T1000 (cell line): ENCODE data around the gene THOP1.

ENCODE experiments used
- DNase-seq: peaks from one replicate; lab custom pipeline; 2025; ENCODE audit warnings: mixed read lengths; lab: John Stamatoyannopoulos, UW

THOP1 gene

DNA sequence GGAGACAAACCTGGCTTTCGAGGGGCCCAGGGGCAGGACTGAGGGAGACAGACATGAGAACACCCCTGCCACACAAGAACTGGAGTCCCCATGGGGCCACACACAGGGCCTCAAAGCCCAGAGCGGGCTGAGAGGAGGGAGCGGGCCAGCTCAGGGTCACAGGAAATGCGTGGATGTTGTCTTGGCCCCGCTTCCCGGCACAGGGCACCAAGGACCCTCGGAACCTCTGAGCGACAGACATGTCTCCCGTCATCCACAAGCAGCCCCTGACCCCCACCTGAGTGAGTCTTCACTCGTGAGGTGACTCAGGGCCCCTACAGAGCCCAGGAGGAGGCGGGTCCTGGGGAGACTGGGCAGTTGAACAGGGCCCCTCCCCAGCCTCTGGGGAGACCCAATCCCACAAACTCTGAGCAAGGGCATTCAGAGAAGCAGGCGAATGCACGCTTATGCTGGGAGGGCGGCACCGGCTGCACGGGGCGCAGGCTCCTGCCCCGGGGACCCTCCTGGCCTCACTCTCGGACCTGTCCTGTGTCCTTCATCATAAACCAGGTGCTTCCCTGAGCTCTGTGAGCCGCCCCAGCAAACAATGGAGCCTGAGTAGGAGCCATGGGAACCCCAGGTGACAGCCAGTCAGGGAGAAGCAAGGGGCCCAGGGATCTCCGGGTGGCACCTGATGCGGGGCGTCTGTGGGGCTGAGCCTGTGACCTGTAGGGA, 22.4 kb upstream of the THOP1 start:
- no peak for DNase-seq

DNA sequence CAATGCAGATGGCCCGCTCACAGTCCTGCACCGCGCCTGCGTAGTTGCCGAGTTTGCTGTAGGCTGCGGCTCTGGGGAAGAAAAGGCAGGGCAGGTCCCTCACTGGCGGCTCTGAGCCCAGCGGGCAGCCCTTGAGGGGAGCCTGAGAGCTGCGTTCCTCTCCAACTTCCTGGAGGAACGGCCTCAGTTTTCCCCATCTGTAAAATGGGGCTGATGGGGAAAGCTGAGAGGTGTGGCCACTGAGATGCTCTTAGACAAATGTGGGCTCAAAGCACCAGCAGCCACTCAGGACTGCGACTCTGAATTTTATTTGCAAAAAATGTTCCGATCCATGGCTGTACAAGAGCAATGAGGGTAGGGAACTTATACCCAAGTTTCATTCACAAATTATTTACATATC, 21.6 kb upstream of the THOP1 start:
- no peak for DNase-seq

- no peak for DNase-seq
These were observed 20.4 kb upstream of the THOP1 start for GRCh38 chr19:2764945-2765344.

DNA sequence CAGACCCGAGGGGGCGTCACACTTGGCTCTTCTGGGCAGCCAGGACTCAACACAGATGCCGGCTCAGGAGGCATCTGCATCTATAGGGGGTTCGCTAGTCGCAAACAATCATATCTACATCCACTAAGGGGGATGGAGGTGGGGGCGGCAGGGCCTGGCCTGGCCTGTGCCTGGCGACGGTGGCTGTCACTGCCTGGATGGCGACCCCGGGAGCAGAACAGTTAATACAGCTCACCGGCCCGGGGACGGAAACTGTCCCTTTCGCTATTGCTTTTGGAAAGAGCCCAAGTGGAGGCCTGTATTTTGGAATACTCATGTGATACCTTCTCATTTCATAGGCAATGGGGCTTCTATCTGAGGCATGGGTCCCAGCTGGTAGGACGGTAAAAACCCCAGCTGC, 19.9 kb upstream of the THOP1 start:
- DNase-seq = no peak

- DNase-seq = no peak
These were observed 18.5 kb upstream of the THOP1 start for GRCh38 chr19:2766594-2767372.

DNA sequence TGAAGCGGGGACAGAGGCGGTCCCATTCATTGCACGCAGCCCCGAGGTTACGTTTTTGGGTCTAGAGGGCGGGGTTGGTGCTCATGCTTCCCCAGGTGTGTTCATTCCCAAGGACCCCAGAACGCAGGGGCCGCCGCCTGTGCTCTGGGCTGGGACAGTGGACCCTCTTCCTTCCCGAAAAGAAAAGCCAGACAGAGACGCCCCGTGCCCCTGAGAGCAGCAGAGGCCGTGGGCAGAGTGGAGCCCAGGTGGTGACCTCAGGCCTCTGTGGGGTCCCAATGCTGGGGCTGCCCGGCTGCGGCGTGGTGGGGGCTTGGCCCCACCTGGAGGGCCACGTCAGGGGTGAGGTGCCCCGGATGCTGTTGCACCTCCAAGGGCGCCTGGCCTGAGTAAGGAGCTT, 17.6 kb upstream of the THOP1 start:
- no peak for DNase-seq

- DNase-seq = no peak
These were observed 16.8 kb upstream of the THOP1 start for GRCh38 chr19:2768365-2769132.

GRCh38 chr19:2769218-2769617, 16.1 kb upstream of the THOP1 start:
- no peak for DNase-seq

DNA sequence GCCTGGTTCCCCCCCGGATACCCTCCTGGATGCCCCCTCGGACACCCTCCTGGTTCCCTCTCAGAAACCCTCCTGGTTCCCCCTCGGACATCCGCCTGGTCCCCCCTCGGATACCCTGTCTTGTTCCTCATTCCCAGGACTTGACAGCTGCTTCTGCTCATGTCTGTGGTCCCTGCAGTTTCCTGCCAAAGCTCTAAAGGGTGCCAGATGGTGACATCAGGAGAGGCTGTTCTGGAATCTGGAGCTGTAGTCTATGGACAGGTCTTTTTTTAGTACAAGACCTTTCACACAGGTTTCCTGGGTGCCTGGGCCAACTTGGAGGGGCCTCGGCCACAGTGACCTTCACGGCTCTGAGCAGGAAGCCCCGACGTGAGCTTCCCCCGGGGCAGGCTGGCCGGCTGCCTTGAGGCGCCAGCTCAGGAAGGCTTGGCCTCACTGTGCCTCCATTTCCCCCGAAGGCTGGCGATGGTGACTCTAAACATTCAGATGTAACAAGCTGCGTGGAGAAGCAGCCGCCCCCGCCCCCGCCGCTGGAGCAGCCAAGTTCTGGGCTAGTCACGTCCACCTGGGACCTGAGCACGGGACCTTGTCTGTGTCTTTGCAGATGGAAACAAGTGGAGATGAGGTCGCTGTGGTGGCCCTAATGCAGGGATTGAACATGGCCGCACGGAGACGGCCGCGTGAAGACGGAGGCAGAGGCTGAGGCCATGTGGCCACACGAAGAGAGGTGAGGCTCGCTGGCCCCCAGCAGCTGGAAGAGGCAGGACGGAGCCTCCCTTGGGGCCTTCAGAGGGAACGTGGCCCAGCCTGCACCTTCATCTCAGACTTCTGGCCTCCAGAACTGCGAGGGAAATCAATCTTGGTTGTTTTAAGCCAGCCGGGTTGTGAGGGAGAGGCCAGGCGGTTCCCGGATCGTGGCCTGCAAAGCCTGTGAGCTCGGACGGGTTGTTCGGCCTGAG, 15.0 kb upstream of the THOP1 start:
- DNase-seq = no peak

GRCh38 chr19:2771786-2772674, 13.3 kb upstream of the THOP1 start:
- DNase-seq = no peak

- DNase-seq = no peak
These were observed 11.1 kb upstream of the THOP1 start for GRCh38 chr19:2774083-2774679.

DNA sequence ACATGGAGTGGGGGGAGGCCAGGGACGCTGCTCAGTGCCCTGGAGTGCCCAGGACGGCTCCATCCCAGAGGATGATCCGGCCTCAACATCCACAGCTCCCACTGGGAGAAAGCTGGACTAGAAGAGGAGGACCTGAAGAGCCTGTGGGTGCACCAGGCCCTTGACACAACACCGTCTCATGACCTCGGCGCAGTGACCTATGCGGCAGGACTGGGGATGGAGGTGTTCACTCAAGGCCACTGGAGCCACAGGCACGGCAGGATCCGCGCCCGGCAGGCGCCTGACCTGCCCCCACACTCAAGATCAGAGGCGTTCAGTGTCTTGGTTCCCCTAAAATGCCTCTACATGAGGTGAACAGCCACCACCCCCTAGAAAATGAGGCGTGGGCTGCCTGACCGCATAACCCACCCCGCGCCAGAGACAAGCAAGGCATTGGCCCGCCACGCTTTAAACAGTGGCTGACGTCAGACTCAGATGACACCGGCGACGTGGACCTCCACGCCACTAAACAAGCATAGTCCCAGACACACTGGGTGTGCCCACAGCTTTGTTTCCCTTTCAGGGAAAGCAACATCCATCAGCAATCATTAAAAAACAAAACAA, 10.2 kb upstream of the THOP1 start:
- no peak for DNase-seq

GRCh38 chr19:2775556-2776430, 9.5 kb upstream of the THOP1 start:
- DNase-seq = no peak

GRCh38 chr19:2777952-2778683, 7.2 kb upstream of the THOP1 start:
- no peak for DNase-seq

- no peak for DNase-seq
These were observed 6.1 kb upstream of the THOP1 start for GRCh38 chr19:2779121-2779740.

DNA sequence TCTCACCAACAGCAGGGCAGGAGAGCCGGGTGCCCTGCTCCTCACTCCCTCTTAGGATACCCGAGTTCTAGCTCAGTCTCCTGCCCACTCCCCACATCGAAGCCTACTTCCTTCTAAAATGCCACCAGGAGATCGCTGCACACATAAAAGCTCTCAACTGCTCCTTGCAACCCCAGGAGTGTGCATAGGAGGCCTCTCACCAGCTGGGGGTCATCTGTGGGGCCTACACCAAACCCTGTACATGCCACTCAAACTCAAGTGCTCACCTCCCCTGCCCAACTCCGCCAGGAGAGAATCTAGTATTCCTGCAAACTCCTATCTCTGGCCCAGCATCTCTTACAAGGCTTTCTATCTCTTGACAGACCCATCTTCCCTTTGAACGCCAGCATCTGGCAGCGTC, 5.0 kb upstream of the THOP1 start:
- DNase-seq = no peak

DNA sequence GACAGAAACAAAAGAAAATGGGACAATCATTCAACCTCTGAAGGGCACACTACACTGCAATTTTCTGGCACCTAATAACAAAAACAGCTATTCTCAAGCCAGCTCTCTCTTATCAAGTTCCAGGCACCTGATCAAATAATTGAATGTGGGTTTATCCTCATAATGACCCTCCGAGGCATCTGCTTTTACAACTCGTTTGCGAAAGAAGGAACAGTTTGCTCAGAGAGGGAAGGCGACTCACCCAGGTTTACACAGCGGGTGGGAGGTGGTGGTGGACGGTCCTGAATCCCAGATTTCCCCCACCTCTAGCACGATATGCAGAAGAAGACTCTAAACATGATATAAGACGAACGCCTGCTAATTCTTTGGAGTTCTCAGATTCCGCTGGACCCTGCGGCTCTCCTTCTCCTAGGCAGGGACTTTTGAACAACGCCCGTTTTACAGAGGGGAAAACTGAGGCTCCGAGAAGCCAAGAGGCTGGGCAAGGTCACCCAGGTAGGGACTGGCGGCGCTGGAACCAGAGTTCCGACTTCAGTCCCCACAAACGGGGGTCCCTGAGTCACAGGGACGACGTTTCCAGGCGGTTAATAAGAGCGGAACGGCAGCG, 2.9 kb upstream of the THOP1 start:
- DNase-seq = no peak
